GM20431 (cell line): ENCODE measurements around the gene NBL1.

Source experiments
- in situ Hi-C: fragments of 300-500 bp; cut with MseI, MboI; formaldehyde crosslinking; loops from one replicate; pipeline ENCODE4 v1.15.0; 2020; ENCODE audit warnings: low sequenced_read_pairs; ENCODE audit not compliant: unreplicated experiment

The NBL1 gene

GRCh38 chr1:19689856-19690255 lies 45.7 kb downstream of the NBL1 start:
- in situ Hi-C loops = no loop called here

DNA sequence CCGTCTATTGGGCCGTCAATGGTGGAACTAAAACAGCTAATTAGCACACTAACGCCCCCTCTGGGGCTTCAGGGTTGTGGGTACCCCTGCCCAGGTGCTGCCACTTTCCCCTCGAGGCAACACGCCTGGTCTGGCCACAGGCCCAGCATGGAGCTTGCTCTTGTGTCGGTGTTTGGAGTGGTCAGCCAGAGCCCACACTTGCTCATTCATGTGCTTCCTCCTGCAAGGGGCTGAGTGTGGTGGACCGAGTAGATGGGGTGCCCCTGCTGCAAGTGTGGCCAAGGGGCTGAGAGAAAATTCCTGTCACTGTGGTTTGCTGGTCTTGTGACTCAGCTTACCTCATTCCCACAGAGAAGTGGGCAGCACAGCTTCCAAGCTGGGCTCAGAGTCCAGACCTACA lies 46.2 kb downstream of the NBL1 start:
- in situ Hi-C loops = no loop called here

GRCh38 chr1:19694298-19694697 lies 50.2 kb downstream of the NBL1 start:
- in situ Hi-C loops = no loop called here

- in situ Hi-C loops = no loop called here
Observed at GRCh38 chr1:19695772-19696171, 51.7 kb downstream of the NBL1 start.

DNA sequence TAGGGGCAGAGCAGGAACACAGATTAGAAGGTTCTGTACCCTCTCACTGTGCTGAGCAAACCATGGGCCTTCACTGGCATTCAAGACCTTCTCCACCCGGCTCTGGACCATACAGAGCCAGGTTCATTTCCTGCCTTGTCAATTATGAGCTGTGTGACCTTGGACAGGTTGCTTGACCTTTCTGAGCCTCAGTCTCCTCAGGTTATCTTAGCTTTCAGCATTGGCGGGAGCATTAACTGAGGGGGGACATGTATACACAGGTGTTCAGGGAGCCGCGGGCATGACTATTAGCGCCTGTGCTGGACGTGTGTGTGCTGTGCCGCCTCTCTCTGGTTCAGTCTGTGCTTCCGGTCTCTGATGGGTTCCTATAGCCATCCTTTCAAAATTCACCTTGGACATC lies 52.7 kb downstream of the NBL1 start:
- in situ Hi-C loops = no loop called here

DNA sequence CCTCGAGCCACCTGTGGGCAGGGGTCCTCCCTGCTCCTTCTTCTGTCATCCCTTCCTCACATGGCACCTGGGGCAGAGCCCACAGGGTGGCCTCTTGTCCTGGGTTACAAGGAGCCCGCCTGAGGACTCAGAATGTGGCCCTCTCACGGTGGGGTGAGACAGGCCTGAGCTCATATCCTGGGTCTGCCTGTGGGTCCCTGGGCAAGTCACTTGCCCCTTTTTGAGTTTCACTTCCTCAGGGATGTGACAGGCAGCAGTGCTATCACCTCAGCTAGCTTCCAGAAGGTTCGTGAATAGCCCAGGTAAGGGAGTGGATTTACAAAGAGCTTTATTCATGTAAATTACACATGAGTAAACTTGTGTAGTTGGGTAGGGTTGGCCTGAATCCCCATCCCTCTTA lies 54.1 kb downstream of the NBL1 start:
- in situ Hi-C loops = no loop called here

GRCh38 chr1:19700079-19700777 lies 56.1 kb downstream of the NBL1 start:
- in situ Hi-C loops = no loop called here

DNA sequence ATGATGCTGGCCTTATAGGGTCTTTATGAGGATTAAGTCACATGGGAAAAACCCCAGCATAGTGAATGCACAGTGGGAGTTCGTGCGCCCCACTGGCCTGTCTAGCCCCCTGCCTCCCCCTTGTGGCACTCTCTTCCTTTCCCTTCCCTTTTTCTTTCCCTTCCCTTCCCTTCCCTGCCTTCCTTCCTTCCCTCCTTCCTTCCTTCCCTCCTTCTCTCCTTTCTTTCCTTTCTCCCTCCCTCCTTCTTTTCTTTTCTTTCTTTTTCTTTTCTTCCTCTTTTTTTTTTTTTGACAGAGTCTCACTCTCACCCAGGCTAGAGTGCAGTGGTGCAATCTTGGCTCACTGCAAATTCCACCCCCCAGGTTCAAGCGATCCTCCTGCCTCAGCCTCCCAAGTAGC lies 59.2 kb downstream of the NBL1 start:
- in situ Hi-C loops = no loop called here

DNA sequence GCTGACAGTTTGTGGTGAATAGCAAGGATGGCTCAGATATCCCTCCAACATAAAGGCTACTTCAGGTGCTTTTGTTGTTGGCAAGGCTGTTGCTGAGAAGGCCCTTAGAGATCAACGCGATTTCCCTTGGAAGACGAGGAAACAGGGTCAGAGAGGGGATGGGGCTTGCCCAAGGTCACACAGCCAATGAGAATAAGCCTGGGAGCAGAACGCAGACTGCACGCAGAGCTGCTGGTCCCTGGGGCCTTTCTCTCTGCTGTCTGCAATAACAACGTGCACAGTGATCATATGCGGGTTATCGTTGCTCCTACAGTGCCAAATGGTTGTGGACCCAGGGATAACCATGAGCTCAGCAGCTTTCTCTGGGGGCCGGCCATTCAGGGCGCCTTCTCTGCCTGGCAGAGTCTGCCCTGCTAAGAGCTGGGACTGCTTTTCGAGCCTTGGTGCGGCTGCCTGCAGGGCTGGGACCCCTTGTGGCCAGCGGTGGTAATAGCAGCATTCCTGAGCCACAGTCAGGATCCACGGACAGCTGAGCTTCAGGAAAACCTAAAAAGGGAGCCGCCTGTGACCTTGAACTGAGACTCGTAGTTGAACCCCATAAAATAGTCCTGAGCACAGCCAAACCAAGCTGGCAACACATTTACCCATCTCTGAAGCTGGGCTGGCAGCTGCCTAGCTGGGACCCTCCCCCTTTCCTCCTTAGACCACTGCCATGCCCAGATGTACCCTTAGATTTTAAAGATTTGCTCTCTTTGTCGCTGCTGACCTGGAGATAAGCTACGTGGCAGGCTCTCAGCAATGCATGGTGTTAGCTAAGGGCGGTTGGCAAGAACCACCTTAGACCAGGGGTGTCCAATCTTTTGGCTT lies 60.4 kb downstream of the NBL1 start:
- in situ Hi-C loops = no loop called here

DNA sequence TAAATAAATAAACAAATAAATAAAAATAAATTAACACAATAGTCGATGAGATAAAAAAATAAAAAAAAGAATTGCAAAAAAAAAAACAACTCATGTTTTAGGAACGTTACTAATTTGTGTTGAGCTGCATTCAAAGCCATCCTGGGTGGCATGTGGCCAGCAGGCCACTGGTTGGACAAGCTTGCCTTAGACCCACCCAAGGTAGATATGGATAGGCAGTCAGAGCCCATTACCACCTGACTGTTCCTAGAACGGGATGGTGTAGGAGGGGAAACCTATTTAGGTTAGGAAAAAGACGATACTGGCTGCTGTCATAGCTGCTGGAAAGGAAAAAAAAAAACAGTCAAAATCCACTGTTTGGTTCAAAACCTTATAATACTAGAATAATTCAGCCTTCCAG lies 61.4 kb downstream of the NBL1 start:
- in situ Hi-C loops = no loop called here

- in situ Hi-C loops = no loop called here
Observed at GRCh38 chr1:19706136-19706535, 62.0 kb downstream of the NBL1 start.
